Nephron progenitor cell (in vitro differentiated cells): ENCODE results near the gene EMB.
A peak's percentile ranks its signal among the peaks of the same experiment; 100 is the strongest.
"Not testable (repeated sequence)": the region's sequence is repeated elsewhere in the genome, so short reads cannot be mapped to it uniquely, and the experiment has no call there.

Source experiments
- DNase-seq: peaks from one replicate; pipeline ENCODE4 v3.0.0; 2021
- H3K27ac Mint-ChIP-seq: 2 replicates; pipeline ENCODE4 v1.8.0; 2021; ENCODE audit warnings: mild to moderate bottlenecking, moderate library complexity, mixed read lengths
- H3K27me3 Mint-ChIP-seq: 2 replicates; pipeline ENCODE4 v1.8.0; 2021; ENCODE audit warnings: mild to moderate bottlenecking, low read depth, mixed read lengths; ENCODE audit not compliant: poor library complexity
- H3K36me3 Mint-ChIP-seq: 2 replicates; pipeline ENCODE4 v1.8.0; 2021; ENCODE audit warnings: low read depth, mixed read lengths
- H3K4me1 Mint-ChIP-seq: 2 replicates; pipeline ENCODE4 v1.8.0; 2021; ENCODE audit warnings: mixed read lengths
- H3K4me3 Mint-ChIP-seq: 2 replicates; pipeline ENCODE4 v1.8.0; 2021; ENCODE audit warnings: mild to moderate bottlenecking, moderate library complexity, mixed read lengths
- H3K9me3 Mint-ChIP-seq: 2 replicates; pipeline ENCODE4 v1.8.0; 2021; ENCODE audit warnings: mild to moderate bottlenecking, moderate library complexity, mixed read lengths
- TF ChIP-seq, protein P1 (sequence below): fragments of 200-600 bp; sonication (generic); IDR thresholded peaks from 2 replicates; pipeline ENCODE4 v1.5.0; 2021; ENCODE audit warnings: antibody characterized with exemption

The EMB gene

DNA sequence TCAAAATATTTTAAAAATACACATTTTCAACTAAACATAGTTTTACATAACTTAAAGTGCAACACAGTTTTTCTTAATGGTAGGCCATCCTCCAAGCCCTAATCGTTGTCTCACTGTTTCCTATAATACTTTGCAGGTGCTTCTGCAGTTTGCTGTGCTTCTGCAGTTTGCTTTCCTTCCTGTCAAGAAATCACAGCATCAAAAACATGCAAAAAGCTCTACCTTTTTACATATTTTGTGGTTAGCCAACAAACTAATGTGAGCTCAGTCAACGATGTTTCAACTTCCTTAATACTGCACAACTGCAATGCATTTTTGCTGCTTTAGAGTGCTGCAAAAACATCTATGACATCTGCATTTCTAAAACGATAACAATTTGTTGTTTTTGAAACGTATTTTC lies 25.2 kb downstream of the EMB start:
- Mint-ChIP-seq H3K4me1 (peaks cover 10% of the 10 kb centered on the region), H3K27ac (no peak overlapping the region), H3K36me3 (peaks cover 4% of the 10 kb centered on the region), H3K27me3 (no peaks in the 10 kb centered on the region), H3K9me3 (peaks cover 3% of the 10 kb centered on the region), H3K4me3 (no peak overlapping the region)
- DNase-seq: no peak
- TF ChIP-seq, protein P1, sequence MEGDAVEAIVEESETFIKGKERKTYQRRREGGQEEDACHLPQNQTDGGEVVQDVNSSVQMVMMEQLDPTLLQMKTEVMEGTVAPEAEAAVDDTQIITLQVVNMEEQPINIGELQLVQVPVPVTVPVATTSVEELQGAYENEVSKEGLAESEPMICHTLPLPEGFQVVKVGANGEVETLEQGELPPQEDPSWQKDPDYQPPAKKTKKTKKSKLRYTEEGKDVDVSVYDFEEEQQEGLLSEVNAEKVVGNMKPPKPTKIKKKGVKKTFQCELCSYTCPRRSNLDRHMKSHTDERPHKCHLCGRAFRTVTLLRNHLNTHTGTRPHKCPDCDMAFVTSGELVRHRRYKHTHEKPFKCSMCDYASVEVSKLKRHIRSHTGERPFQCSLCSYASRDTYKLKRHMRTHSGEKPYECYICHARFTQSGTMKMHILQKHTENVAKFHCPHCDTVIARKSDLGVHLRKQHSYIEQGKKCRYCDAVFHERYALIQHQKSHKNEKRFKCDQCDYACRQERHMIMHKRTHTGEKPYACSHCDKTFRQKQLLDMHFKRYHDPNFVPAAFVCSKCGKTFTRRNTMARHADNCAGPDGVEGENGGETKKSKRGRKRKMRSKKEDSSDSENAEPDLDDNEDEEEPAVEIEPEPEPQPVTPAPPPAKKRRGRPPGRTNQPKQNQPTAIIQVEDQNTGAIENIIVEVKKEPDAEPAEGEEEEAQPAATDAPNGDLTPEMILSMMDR: no peak

DNA sequence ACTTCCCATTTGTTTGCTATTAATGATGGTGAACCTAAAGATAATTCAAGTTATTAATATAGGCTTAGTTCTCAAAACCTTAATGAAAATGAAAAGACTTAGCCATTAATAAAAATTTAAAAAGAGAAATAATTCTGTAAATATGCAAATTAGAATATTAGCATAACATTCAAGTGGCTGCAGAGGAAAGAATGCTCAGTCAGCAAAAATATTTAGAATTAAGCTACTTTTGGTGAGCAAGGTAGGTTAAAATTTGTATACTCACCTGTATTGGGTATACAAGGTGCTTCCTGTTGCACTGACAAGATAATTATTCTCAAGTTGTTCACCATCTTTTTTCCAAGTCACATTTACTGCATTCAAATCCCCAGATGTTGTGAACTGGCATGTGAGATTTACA lies 30.2 kb downstream of the EMB start:
- DNase-seq, H3K4me3 Mint-ChIP-seq, H3K36me3 Mint-ChIP-seq, H3K27me3 Mint-ChIP-seq, H3K27ac Mint-ChIP-seq, H3K9me3 Mint-ChIP-seq: not testable (repeated sequence)
- H3K4me1 Mint-ChIP-seq: peaks cover 34% of the 10 kb centered on the region

DNA sequence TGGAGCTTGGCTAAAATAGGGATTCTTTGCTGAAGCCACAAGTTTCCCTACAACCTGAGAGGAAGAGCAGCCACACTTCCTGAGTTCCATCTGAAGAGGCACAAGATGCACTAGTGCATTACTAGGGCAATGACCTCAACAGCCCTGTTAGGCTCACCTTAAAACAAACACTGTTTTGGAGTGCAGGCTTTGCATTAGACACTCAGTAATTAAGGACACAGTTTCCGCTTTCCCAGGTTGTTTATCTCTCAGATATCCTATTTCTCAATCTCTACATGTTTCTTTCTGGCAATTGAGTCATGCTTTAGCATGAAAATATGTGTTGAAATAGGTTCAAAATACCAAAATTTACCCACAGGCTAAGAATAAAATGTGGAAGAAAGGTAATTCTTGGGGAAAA lies 34.2 kb downstream of the EMB start:
- Mint-ChIP-seq H3K4me1 (peaks cover 36% of the 10 kb centered on the region), H3K4me3 (no peak overlapping the region), H3K36me3 (no peaks in the 10 kb centered on the region), H3K9me3 (no peaks in the 10 kb centered on the region), H3K27ac (peak overlapping the region; percentile 75), H3K27me3 (no peaks in the 10 kb centered on the region)
- DNase-seq: peak; percentile 3
- TF ChIP-seq, protein P1: no peak

DNA sequence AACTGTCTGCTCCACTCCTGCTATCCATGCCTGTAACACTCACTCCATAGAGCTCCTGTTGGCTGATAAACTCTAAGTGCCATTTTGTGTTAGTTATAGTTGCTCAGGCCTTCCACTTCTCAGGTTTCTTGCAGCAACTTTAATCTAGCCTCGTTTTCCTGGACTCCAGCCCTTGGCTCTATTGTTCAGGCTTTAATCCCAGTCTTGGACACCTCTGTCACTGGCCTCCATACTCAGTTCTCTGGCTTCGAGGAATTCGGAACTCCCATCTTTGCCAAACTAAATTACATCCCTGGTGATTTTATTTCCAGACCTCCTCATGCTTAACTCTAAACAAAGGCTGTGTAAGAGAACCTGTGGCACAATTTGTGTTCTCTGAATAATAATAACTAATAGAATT lies 39.8 kb downstream of the EMB start:
- no peak for DNase-seq
- H3K27me3 Mint-ChIP-seq: peaks cover 3% of the 10 kb centered on the region
- no peaks in the 10 kb centered on the region for H3K36me3 Mint-ChIP-seq
- no peaks in the 10 kb centered on the region for H3K9me3 Mint-ChIP-seq
- TF ChIP-seq, protein P1: no peak
- no peak overlapping the region for H3K27ac Mint-ChIP-seq
- H3K4me3 Mint-ChIP-seq: no peak overlapping the region
- H3K4me1 Mint-ChIP-seq: peaks cover 5% of the 10 kb centered on the region

DNA sequence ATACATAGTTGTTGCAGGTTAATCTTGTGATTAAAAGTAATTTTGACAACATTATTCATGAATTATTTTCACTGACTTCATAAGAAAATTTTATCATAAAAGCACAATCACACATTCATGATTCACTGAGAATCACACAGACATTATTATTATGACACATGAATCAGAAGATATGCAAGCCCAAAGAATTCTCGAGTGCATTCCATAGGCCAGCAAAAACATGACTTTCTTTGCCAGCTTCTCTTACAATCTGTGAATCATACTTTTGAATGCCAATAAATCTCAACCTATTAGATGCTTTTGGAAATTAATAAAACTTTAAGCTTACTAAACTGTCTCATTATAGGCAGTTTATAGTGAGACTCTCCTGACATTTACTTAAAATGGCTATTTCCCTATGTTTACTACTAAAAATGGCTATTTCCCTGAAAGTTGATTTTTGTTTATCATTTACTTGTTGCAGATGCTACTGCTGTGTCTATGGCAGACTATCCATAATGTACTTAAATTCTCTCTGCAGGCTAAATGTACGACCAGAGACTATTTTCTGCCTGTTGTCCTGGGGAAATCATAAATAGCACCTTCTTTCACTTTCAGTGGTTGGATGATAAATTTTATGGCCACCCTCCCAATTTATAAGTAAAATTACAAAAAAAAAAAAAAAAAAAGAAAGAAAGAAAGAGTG lies 47.0 kb downstream of the EMB start:
- H3K27ac Mint-ChIP-seq, H3K36me3 Mint-ChIP-seq, H3K4me1 Mint-ChIP-seq, H3K4me3 Mint-ChIP-seq, H3K27me3 Mint-ChIP-seq, DNase-seq: not testable (repeated sequence)
- H3K9me3 Mint-ChIP-seq: peaks cover 12% of the 10 kb centered on the region

DNA sequence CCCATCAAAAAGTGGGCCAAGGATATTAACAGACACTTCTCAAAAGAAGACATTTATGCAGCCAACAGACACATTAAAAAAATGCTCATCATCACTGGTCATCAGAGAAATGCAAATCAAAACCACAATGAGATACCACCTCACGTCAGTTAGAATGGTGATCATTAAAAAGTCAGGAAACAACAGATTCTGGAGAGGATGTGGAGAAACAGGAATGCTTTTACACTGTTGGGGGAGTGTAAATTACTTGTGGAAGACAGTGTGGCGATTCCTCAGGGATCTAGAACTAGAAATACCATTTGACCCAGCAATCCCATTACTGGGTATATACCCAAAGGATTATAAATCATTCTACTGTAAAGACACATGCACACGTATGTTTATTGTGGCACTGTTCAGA lies 48.8 kb downstream of the EMB start:
- not testable (repeated sequence) for H3K4me1 Mint-ChIP-seq, H3K27me3 Mint-ChIP-seq, DNase-seq, H3K27ac Mint-ChIP-seq, H3K4me3 Mint-ChIP-seq, H3K36me3 Mint-ChIP-seq
- peaks cover 23% of the 10 kb centered on the region for H3K9me3 Mint-ChIP-seq

DNA sequence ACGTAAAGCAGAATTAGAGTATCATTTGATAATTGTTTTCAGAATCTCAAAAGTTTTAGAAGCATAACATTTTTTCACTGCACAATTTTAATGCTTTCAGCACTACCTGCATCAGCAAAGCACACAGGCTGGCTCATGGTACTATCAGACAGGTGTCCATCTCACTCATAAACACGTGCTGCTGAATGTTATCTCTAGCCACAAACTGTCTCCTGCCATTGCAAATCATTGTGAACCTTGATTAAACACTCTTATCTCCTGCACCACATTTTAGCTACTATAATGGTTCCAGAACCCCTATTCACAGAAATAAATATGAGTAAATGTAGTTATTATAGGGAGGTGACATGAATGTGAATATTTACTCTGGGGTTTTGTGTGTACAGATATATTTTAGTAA lies 56.7 kb downstream of the EMB start:
- DNase-seq, H3K4me1 Mint-ChIP-seq, H3K4me3 Mint-ChIP-seq, H3K27me3 Mint-ChIP-seq, H3K36me3 Mint-ChIP-seq, H3K27ac Mint-ChIP-seq: not testable (repeated sequence)
- H3K9me3 Mint-ChIP-seq: peaks cover 25% of the 10 kb centered on the region

DNA sequence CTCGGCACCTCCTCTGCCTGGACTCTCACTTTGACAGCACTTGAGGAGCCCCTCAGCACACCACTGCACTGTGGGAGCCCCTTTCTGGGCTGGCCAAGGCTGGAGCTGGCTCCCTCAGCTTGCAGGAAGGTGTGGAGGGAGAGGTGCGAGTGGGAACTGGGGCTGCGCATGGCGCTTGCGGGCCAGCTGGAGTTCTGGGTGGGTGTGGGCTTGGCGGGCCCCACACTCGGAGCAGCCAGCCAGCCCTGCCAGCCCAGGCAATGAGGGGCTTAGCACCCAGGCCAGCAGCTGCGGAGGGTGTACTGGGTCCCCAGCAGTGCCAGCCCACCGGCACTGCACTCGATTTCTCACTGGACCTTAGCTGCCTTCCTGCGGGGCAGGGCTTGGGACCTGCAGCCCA lies 64.4 kb downstream of the EMB start:
- DNase-seq, H3K4me1 Mint-ChIP-seq, H3K4me3 Mint-ChIP-seq, H3K27me3 Mint-ChIP-seq, H3K36me3 Mint-ChIP-seq, H3K27ac Mint-ChIP-seq: not testable (repeated sequence)
- peaks cover 43% of the 10 kb centered on the region for H3K9me3 Mint-ChIP-seq

DNA sequence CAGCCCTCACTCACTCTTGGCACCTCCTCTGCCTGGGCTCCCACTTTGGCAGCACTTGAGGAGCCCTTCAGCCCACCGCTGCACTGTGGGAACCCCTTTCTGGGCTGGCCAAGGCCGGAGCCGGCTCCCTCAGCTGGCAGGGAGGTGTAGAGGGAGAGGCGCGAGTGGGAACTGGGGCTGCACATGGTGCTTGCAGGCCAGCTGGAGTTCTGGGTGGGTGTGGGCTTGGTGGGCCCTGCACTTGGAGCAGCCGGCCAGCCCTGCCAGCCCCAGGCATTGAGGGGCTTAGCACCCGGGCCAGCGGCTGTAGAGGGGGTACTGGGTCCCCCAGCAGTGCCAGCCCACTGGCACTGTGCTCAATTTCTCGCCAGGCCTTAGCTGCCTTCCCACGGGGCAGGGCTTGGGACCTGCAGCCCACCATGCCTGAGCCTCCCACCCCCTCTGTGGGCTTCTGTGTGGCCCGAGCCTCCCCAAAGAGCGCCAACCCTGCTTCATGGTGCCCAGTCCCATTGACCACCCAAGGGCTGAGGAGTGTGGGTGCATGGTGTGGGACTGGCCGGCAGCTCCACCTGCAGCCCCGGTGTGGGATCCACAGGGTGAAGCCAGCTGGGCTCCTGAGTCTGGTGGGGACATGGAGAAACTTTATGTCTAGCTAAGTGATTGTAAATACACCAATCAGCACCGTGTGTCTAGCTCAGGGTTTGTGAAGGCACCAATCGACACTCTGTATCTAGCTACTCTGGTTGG lies 71.6 kb downstream of the EMB start:
- not testable (repeated sequence) for H3K27me3 Mint-ChIP-seq, H3K4me3 Mint-ChIP-seq, H3K36me3 Mint-ChIP-seq, DNase-seq, H3K27ac Mint-ChIP-seq, H3K4me1 Mint-ChIP-seq
- peaks cover 75% of the 10 kb centered on the region for H3K9me3 Mint-ChIP-seq
